ENCODE results near the gene INTS12.

INTS12 gene

GRCh38 chr4:105650190-105650589 is 58.3 kb downstream of the INTS12 start:
- TF ChIP-seq ZFP30 (CRISPR knock-in tag; IDR thresholded peaks at IDR 0.05) (no peak), CREB5 (CRISPR knock-in tag; IDR thresholded peaks at IDR 0.05; ENCODE audit: low read depth) (no peak), RARB (CRISPR knock-in tag; IDR thresholded peaks at IDR 0.05) (no peak), ZFP3 (CRISPR knock-in tag; IDR thresholded peaks at IDR 0.05) (no peak), ZC3H10 (CRISPR knock-in tag; IDR thresholded peaks at IDR 0.05) (no peak), POU6F1 (CRISPR knock-in tag; IDR thresholded peaks at IDR 0.05; ENCODE audit: borderline replicate concordance, low read depth) (no peak), PPARA (CRISPR knock-in tag; IDR thresholded peaks at IDR 0.05; ENCODE audit: borderline replicate concordance) (no peak), TCF4 (CRISPR knock-in tag; IDR thresholded peaks at IDR 0.05; ENCODE audit: borderline replicate concordance) (no peak)
- ATAC-seq, result no peak

GRCh38 chr4:105645440-105645839 is 63.0 kb downstream of the INTS12 start:
- TF ChIP-seq SNAI2 (CRISPR knock-in tag; IDR thresholded peaks at IDR 0.05) (no peak), CREB5 (CRISPR knock-in tag; IDR thresholded peaks at IDR 0.05; ENCODE audit: low read depth) (no peak), GLIS3 (CRISPR knock-in tag; IDR thresholded peaks at IDR 0.05) (no peak), CSDC2 (CRISPR knock-in tag; IDR thresholded peaks at IDR 0.05) (no peak), ZC3H10 (CRISPR knock-in tag; IDR thresholded peaks at IDR 0.05) (no peak), TOX (CRISPR knock-in tag; IDR thresholded peaks at IDR 0.05; ENCODE audit: borderline replicate concordance) (no peak), ZNF8 (CRISPR knock-in tag; IDR thresholded peaks at IDR 0.05) (no peak), PATZ1 (CRISPR knock-in tag; IDR thresholded peaks at IDR 0.05; ENCODE audit: borderline replicate concordance) (no peak), ZNF70 (CRISPR knock-in tag; IDR thresholded peaks at IDR 0.05) (no peak)
- no peak for ATAC-seq

GRCh38 chr4:105644257-105644656 is 64.2 kb downstream of the INTS12 start:
- ATAC-seq, result no peak

GRCh38 chr4:105641845-105642244 is 66.6 kb downstream of the INTS12 start:
- ATAC-seq, result no peak
- no peak for TF ChIP-seq BACH2 (CRISPR knock-in tag; IDR thresholded peaks at IDR 0.05; ENCODE audit: borderline replicate concordance)

More at GRCh38 chr4:105644257-105644656, 64.2 kb downstream of the INTS12 start:
- TF ChIP-seq ZNF8 (CRISPR knock-in tag; IDR thresholded peaks at IDR 0.05) (no peak), OSR1 (CRISPR knock-in tag; IDR thresholded peaks at IDR 0.05) (no peak), ESRRG (CRISPR knock-in tag; IDR thresholded peaks at IDR 0.05) (no peak), ZNF70 (CRISPR knock-in tag; IDR thresholded peaks at IDR 0.05) (no peak), BACH2 (CRISPR knock-in tag; IDR thresholded peaks at IDR 0.05; ENCODE audit: borderline replicate concordance) (no peak)

GRCh38 chr4:105637408-105638176 is 70.9 kb downstream of the INTS12 start:
- no peak for TF ChIP-seq ZNF70 (CRISPR knock-in tag; IDR thresholded peaks at IDR 0.05)
- no peak for TF ChIP-seq BACH2 (CRISPR knock-in tag; IDR thresholded peaks at IDR 0.05; ENCODE audit: borderline replicate concordance)
- TF ChIP-seq ZFP3 (CRISPR knock-in tag; IDR thresholded peaks at IDR 0.05), result no peak
- TF ChIP-seq ARNTL (CRISPR knock-in tag; IDR thresholded peaks at IDR 0.05; ENCODE audit: borderline replicate concordance, low read depth), result no peak
- no peak for ATAC-seq

Measured in SK-N-SH treated with all-trans-retinoic acid at 6 μM for 48 hours (cell line).